Natural killer cell (primary cell): ENCODE data around the gene HBE1. TPM values are rescaled to one million over a fixed set of nuclear protein-coding genes. Genes with fewer than 3 reads are reported as not detected.

Experiments
- ATAC-seq, 3 donors: fragments of 150-1000 bp in 2 of 3; fragments of 200-7000 bp in 1 of 3; cut with Tn5 transposase; 1 replicate in 1 of 3; 2 replicates in 2 of 3; pipeline ENCODE4 v1.10.0; 2021; ENCODE audit warnings: mild to moderate bottlenecking in 2 of 3, moderate library complexity in 2 of 3
- DNase-seq, 2 donors: peaks; one replicate each; pipeline versions ENCODE4 v3.0.0 to v3.0.0-alpha.2; 2013 to 2021; ENCODE audit warnings: mixed read lengths in 1 of 2
- H3K27ac ChIP-seq: one replicate; pipeline ENCODE4 v1.5.1; 2013; ENCODE audit warnings: mild to moderate bottlenecking, low read length
- H3K27me3 ChIP-seq: one replicate; pipeline ENCODE4 v1.6.1; 2013; ENCODE audit warnings: low read length; ENCODE audit not compliant: control insufficient read depth, insufficient read depth
- H3K36me3 ChIP-seq: one replicate; pipeline ENCODE4 v1.6.1; 2013; ENCODE audit warnings: low read length; ENCODE audit not compliant: control insufficient read depth, insufficient read depth
- H3K4me1 ChIP-seq: one replicate; pipeline ENCODE4 v1.6.1; 2013; ENCODE audit warnings: low read length; ENCODE audit not compliant: control insufficient read depth, insufficient read depth
- H3K4me3 ChIP-seq: one replicate; pipeline ENCODE4 v1.5.1; 2013; ENCODE audit warnings: low read length
- H3K9me3 ChIP-seq: one replicate; pipeline ENCODE4 v1.6.1; 2013; ENCODE audit warnings: low read length; ENCODE audit not compliant: control insufficient read depth, insufficient read depth
- H3K27ac Mint-ChIP-seq, 2 donors: one replicate each; pipeline ENCODE4 v1.8.0; 2022; ENCODE audit warnings: mild to moderate bottlenecking in 2 of 2, mixed read lengths in 2 of 2, moderate library complexity in 1 of 2
- H3K27me3 Mint-ChIP-seq, 2 donors: one replicate each; pipeline ENCODE4 v1.8.0; 2022; ENCODE audit warnings: low read depth in 2 of 2, mixed read lengths in 2 of 2
- H3K36me3 Mint-ChIP-seq: one replicate; pipeline ENCODE4 v1.8.0; 2022; ENCODE audit warnings: mixed read lengths
- H3K4me1 Mint-ChIP-seq, 2 donors: one replicate each; pipeline ENCODE4 v1.8.0; 2022; ENCODE audit warnings: mixed read lengths in 2 of 2
- H3K4me3 Mint-ChIP-seq: one replicate; pipeline ENCODE4 v1.8.0; 2022; ENCODE audit warnings: mild to moderate bottlenecking, moderate library complexity, mixed read lengths
- H3K9me3 Mint-ChIP-seq, 2 donors: one replicate each; pipeline ENCODE4 v1.8.0; 2022; ENCODE audit warnings: mixed read lengths in 2 of 2
- CTCF ChIP-seq: fragments of 200-600 bp; IDR thresholded peaks from one replicate; pipeline ENCODE4 v1.8.0; 2022; ENCODE audit warnings: antibody characterized with exemption
- WGBS: methylation state at CpG from one replicate; pipeline ENCODE4 v1.1.7; 2013; ENCODE audit warnings: missing lambda C conversion rate; ENCODE audit not compliant: insufficient coverage; 5-methylcytosine and 5-hydroxymethylcytosine counted together
- intact Hi-C: fragments of 100-400 bp; cut with micrococcal nuclease; formaldehyde crosslinking; loops from one replicate; pipeline ENCODE4 v1.14.2; 2022
- total RNA-seq, 4 donors: library from RNA; stranded (reverse); fragments of 120-200 nt in 1 of 4; gene quantifications; one replicate each; pipeline versions ENCODE4 v1.2.3 to v1.2.4, GENCODE V29; 2013 to 2022

The HBE1 gene
- total RNA-seq, 3 donors from 2014 or later (not counting 1 experiment from before 2014, with no cell fraction given), result not detected

- no peak overlapping the region for H3K4me3 ChIP-seq
Observed at GRCh38 chr11:5230266-5230665, 39.5 kb downstream of the HBE1 start.

GRCh38 chr11:5229796-5230195 is 39.9 kb downstream of the HBE1 start:
- Mint-ChIP-seq H3K9me3 (no peaks in the 10 kb centered on the region), H3K36me3 (no peaks in the 10 kb centered on the region), H3K4me3 (no peak overlapping the region), H3K27me3 (no peaks in the 10 kb centered on the region), H3K27ac (no peak overlapping the region), H3K4me1 (no peaks in the 10 kb centered on the region)
- H3K36me3 ChIP-seq, result no peaks in the 10 kb centered on the region
- DNase-seq (no peak), ATAC-seq (no peak)
- no peak overlapping the region for H3K27ac ChIP-seq
- no peak overlapping the region for H3K4me3 ChIP-seq
- WGBS, result 100% methylated on average over 1 of the region's 2 CpGs
- intact Hi-C loops, result no loop called here
- H3K4me1 ChIP-seq, result no peaks in the 10 kb centered on the region
- H3K27me3 ChIP-seq, result no peaks in the 10 kb centered on the region
- no peaks in the 10 kb centered on the region for H3K9me3 ChIP-seq
- no peak for TF ChIP-seq CTCF

More at GRCh38 chr11:5230266-5230665, 39.5 kb downstream of the HBE1 start:
- Histone ChIP-seq H3K27me3 (no peaks in the 10 kb centered on the region), H3K27ac (no peak overlapping the region), H3K36me3 (no peaks in the 10 kb centered on the region), H3K4me1 (no peaks in the 10 kb centered on the region), H3K9me3 (no peaks in the 10 kb centered on the region)
- Mint-ChIP-seq H3K4me1 (no peaks in the 10 kb centered on the region), H3K9me3 (peaks cover 0 to 2% of the 10 kb centered on the region in 2 donors), H3K4me3 (no peak overlapping the region), H3K27me3 (peaks cover 0 to 2% of the 10 kb centered on the region in 2 donors), H3K27ac (no peak overlapping the region), H3K36me3 (no peaks in the 10 kb centered on the region)
- 100% methylated on average over 1 of the region's 1 CpG for WGBS
- no peak for TF ChIP-seq CTCF
- DNase-seq (no peak), ATAC-seq (no peak)
- intact Hi-C loops, result no loop called here

- no peak overlapping the region for H3K27ac ChIP-seq
- no peak for TF ChIP-seq CTCF
- Mint-ChIP-seq H3K27me3 (no peaks in the 10 kb centered on the region), H3K36me3 (no peaks in the 10 kb centered on the region), H3K27ac (no peak overlapping the region), H3K4me3 (no peak overlapping the region), H3K4me1 (no peaks in the 10 kb centered on the region), H3K9me3 (no peaks in the 10 kb centered on the region)
- no peak overlapping the region for H3K4me3 ChIP-seq
- ATAC-seq (no peak), DNase-seq (no peak)
- H3K9me3 ChIP-seq, result no peaks in the 10 kb centered on the region
- H3K4me1 ChIP-seq, result no peaks in the 10 kb centered on the region
- no peaks in the 10 kb centered on the region for H3K36me3 ChIP-seq
- 86% methylated on average over 1 of the region's 1 CpG for WGBS
- intact Hi-C loops, result no loop called here
- H3K27me3 ChIP-seq, result no peaks in the 10 kb centered on the region
Observed at GRCh38 chr11:5229356-5229755, 40.4 kb downstream of the HBE1 start.

- Mint-ChIP-seq H3K27ac (no peak overlapping the region), H3K27me3 (no peaks in the 10 kb centered on the region), H3K36me3 (no peaks in the 10 kb centered on the region), H3K4me1 (no peaks in the 10 kb centered on the region), H3K4me3 (no peak overlapping the region), H3K9me3 (no peaks in the 10 kb centered on the region)
- Histone ChIP-seq H3K4me3 (no peak overlapping the region), H3K4me1 (no peaks in the 10 kb centered on the region), H3K36me3 (no peaks in the 10 kb centered on the region), H3K9me3 (no peaks in the 10 kb centered on the region), H3K27me3 (no peaks in the 10 kb centered on the region), H3K27ac (no peak overlapping the region)
- no peak for TF ChIP-seq CTCF
- DNase-seq (no peak), ATAC-seq (no peak)
- WGBS, result 75% methylated on average over 2 of the region's 5 CpGs
- intact Hi-C loops, result no loop called here
Observed at GRCh38 chr11:5228124-5228523, 41.6 kb downstream of the HBE1 start.
